HL-60 (cell line): ENCODE results near the gene MAPT.
"Not testable (repeated sequence)": the region's sequence is repeated elsewhere in the genome, so short reads cannot be mapped to it uniquely, and the experiment has no call there.

Source experiments
- DNase-seq, 2 experiments: peaks; one replicate each; pipeline ENCODE4 v3.0.0-alpha.2; 2010 to 2020; ENCODE audit warnings: low read depth in 1 of 2, low spot score in 1 of 2
- H3K27ac ChIP-seq: fragments of 250-450 bp; sonication (Bioruptor Pico); replicated peaks from 2 replicates; pipeline ENCODE4 v1.5.1; 2020; ENCODE audit warnings: mild to moderate bottlenecking, moderate library complexity
- H3K27me3 ChIP-seq: fragments of 250-450 bp; sonication (Bioruptor Pico); 2 replicates; pipeline ENCODE4 v1.5.1; 2021; ENCODE audit warnings: mild to moderate bottlenecking, moderate library complexity; ENCODE audit not compliant: insufficient read depth, poor library complexity, severe bottlenecking
- H3K4me3 ChIP-seq: replicated peaks from 2 replicates; pipeline ENCODE4 v1.5.1; 2011; ENCODE audit warnings: mild to moderate bottlenecking, control low read depth, low read length; ENCODE audit not compliant: insufficient read depth
- GABPA ChIP-seq: IDR thresholded peaks from 2 replicates; pipeline ENCODE4 v1.6.1; 2012; ENCODE audit warnings: low read depth
- POLR2AphosphoS5 ChIP-seq: IDR thresholded peaks from 2 replicates; pipeline ENCODE4 v1.6.1; 2012; ENCODE audit warnings: low read depth
- SPI1 ChIP-seq: IDR thresholded peaks from 2 replicates; pipeline ENCODE4 v1.6.1; 2012; ENCODE audit warnings: low read depth, mild to moderate bottlenecking, borderline replicate concordance
- TF ChIP-seq, protein P1 (sequence below): IDR thresholded peaks from one replicate; pipeline ENCODE4 v1.5.1; 2011; ENCODE audit warnings: low read length, control low read depth, inconsistent platforms; ENCODE audit not compliant: insufficient read depth
- TF ChIP-seq, protein P2 (sequence below): IDR thresholded peaks from 2 replicates; pipeline ENCODE4 v1.6.1; 2012; ENCODE audit warnings: low read depth; ENCODE audit not compliant: insufficient replicate concordance

MAPT gene

DNA sequence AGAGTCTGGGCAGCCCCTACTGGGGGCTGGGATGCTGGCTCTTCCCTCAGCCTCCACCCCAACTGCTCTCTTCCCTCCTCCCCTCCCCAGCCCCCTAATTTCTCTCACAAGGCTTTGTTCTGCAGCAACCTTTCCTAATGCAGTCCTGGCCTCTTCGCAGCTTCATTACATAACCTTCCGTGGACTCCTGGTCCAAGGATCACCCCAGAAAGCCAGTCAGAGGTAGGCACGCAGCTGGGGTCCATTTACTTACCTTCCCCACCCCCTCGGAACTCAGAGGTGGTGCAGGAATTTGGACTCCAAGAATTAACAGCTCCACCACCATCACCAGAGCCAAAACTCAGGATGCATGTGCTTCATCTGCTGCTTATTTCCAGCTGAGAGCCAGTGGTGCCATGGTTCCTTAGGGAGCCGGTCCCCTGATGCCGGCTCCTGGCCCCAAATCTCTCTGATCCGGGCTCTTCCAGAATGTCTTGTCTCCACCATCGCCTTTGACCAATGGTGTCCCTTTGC, 40.9 kb downstream of the MAPT start:
- TF ChIP-seq POLR2AphosphoS5, result no peak
- no peak for TF ChIP-seq SPI1
- TF ChIP-seq, protein P1, sequence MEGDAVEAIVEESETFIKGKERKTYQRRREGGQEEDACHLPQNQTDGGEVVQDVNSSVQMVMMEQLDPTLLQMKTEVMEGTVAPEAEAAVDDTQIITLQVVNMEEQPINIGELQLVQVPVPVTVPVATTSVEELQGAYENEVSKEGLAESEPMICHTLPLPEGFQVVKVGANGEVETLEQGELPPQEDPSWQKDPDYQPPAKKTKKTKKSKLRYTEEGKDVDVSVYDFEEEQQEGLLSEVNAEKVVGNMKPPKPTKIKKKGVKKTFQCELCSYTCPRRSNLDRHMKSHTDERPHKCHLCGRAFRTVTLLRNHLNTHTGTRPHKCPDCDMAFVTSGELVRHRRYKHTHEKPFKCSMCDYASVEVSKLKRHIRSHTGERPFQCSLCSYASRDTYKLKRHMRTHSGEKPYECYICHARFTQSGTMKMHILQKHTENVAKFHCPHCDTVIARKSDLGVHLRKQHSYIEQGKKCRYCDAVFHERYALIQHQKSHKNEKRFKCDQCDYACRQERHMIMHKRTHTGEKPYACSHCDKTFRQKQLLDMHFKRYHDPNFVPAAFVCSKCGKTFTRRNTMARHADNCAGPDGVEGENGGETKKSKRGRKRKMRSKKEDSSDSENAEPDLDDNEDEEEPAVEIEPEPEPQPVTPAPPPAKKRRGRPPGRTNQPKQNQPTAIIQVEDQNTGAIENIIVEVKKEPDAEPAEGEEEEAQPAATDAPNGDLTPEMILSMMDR, result no peak
- TF ChIP-seq, protein P2, sequence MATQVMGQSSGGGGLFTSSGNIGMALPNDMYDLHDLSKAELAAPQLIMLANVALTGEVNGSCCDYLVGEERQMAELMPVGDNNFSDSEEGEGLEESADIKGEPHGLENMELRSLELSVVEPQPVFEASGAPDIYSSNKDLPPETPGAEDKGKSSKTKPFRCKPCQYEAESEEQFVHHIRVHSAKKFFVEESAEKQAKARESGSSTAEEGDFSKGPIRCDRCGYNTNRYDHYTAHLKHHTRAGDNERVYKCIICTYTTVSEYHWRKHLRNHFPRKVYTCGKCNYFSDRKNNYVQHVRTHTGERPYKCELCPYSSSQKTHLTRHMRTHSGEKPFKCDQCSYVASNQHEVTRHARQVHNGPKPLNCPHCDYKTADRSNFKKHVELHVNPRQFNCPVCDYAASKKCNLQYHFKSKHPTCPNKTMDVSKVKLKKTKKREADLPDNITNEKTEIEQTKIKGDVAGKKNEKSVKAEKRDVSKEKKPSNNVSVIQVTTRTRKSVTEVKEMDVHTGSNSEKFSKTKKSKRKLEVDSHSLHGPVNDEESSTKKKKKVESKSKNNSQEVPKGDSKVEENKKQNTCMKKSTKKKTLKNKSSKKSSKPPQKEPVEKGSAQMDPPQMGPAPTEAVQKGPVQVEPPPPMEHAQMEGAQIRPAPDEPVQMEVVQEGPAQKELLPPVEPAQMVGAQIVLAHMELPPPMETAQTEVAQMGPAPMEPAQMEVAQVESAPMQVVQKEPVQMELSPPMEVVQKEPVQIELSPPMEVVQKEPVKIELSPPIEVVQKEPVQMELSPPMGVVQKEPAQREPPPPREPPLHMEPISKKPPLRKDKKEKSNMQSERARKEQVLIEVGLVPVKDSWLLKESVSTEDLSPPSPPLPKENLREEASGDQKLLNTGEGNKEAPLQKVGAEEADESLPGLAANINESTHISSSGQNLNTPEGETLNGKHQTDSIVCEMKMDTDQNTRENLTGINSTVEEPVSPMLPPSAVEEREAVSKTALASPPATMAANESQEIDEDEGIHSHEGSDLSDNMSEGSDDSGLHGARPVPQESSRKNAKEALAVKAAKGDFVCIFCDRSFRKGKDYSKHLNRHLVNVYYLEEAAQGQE, result no peak
- no peak for TF ChIP-seq GABPA
- DNase-seq, result no peak
- H3K4me3 ChIP-seq, result no peak overlapping the region
- no peak overlapping the region for H3K27ac ChIP-seq
- no peaks in the 10 kb centered on the region for H3K27me3 ChIP-seq

DNA sequence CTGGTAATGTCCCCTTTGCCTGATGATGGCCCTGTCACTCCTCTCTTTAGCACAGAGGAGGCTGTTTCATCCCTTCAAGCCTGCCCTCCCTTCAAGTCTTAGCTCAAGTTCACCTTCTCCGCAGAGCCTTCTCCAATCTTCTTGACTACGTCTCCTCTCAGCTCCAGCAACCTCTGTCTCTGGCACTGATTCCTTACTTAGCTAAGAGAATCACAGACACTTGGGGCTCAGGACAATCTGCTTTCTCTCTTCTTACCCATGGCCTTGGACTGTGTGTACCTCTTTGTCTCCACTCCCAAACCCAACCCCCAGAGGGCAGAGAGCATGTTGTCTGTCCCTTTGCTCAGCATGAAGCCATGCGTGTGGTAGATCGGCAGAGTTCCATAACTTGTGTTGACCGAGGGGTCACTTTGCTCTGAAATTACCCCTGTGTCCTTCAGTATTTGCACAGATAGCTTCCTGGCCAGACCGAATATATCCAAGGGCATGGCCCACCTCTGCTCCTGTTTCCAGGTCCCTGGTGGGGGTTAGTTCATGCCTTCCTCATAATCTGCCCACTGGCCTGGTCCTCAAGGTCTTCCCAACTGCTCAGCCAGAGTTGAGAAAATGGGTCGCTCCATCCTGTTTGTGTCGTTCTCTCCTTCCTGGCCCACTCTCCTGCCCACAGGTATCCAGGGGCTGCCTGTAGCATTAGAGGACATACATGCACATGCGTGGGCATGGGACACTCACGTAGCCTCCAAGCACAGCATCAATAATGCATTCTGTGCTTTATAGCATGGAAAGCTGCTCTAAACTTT, 41.6 kb downstream of the MAPT start:
- DNase-seq, result no peak
- no peak overlapping the region for H3K27ac ChIP-seq
- no peaks in the 10 kb centered on the region for H3K27me3 ChIP-seq
- TF ChIP-seq POLR2AphosphoS5 (no peak), SPI1 (no peak), GABPA (no peak)
- TF ChIP-seq, protein P2, result no peak
- TF ChIP-seq, protein P1, result no peak
- no peak overlapping the region for H3K4me3 ChIP-seq

DNA sequence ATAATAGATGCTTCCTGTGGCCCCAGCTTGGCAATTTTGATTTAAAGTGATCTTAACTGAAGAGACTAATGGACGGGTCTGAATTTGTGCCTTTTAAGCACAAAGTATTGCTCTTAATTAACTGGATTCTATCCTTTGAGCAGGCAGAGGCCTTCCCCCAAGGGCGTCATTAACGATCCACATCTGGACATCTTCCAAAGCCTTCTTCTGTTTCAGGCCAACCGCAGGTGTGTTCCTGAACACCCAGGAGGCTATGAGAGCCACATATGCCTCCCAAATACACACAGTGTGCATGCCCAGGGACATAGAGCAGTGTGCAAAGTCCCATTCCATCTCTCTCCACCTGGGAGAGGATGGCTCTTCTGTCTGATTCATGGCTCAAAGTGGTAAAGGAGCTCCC, 42.3 kb downstream of the MAPT start:
- TF ChIP-seq, protein P1, result no peak
- TF ChIP-seq GABPA, result no peak
- TF ChIP-seq SPI1, result no peak
- no peak for TF ChIP-seq POLR2AphosphoS5
- TF ChIP-seq, protein P2, result no peak
- Histone ChIP-seq H3K27ac (no peak overlapping the region), H3K4me3 (no peak overlapping the region), H3K27me3 (no peaks in the 10 kb centered on the region)
- DNase-seq, result no peak

DNA sequence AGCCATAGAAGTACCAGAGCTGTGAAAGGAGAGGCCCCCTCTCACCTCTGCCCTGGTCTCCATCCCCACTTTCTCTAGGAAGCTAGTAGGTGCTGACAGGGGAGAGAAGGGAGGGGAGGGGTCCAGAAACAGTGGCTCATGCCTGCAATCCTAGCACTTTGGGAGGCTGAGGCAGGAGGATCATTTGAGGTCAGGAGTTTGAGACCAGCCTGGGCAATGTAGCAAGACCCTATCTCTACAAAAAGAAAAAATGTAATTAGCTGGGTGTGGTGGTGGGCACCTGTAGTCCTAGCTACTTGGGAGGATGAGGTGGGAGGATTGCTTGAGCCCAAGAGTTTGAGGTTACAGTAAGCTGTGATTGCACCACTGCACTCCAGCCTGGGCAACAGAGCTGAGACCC, 42.8 kb downstream of the MAPT start:
- H3K27ac ChIP-seq, H3K4me3 ChIP-seq, H3K27me3 ChIP-seq, DNase-seq: not testable (repeated sequence)
